CD4-positive, alpha-beta T cell (primary cell): ENCODE data around the gene CDK3. TPM values are rescaled to one million over a fixed set of nuclear protein-coding genes. Genes with fewer than 3 reads are reported as not detected.

Experiments
- ATAC-seq: fragments of 200-7000 bp; cut with Tn5 transposase; one replicate; pipeline ENCODE4 v1.10.0; 2022; ENCODE audit warnings: mild to moderate bottlenecking; ENCODE audit not compliant: poor library complexity
- CTCF ChIA-PET: fragments of 350-600 bp; sonication (Branson Sonifier 250); formaldehyde crosslinking; loops from one replicate; lab custom pipeline; 2021; ENCODE audit warnings: antibody characterized with exemption, inconsistent platforms; lab: Charles Lee
- POLR2A ChIA-PET: fragments of 350-600 bp; sonication (Branson Sonifier 250); formaldehyde crosslinking; loops from one replicate; lab custom pipeline; 2021; ENCODE audit warnings: antibody characterized with exemption, inconsistent platforms; lab: Charles Lee
- DNase-seq, 14 experiments: peaks; one replicate each; pipeline ENCODE4 v3.0.0-alpha.2; 2013 to 2020; ENCODE audit warnings: mixed read lengths in 2 of 14
- H3K27ac ChIP-seq, 2 donors: one replicate each; pipeline versions ENCODE4 v1.5.1 to v1.7.0; 2013; ENCODE audit warnings: low read length in 2 of 2, low read depth in 1 of 2, mild to moderate bottlenecking in 1 of 2
- H3K27me3 ChIP-seq, 2 experiments: 1 replicate in 1 of 2; 2 replicates in 1 of 2; pipeline versions ENCODE4 v1.6.1 to v1.7.0; 2013; ENCODE audit warnings: low read length in 2 of 2, control low read depth in 1 of 2, mild to moderate bottlenecking in 1 of 2, moderate library complexity in 1 of 2; ENCODE audit not compliant: insufficient read depth in 2 of 2, control insufficient read depth in 1 of 2
- H3K36me3 ChIP-seq: one replicate; pipeline ENCODE4 v1.6.1; 2013; ENCODE audit warnings: low read length, control low read depth; ENCODE audit not compliant: insufficient read depth
- H3K4me1 ChIP-seq: one replicate; pipeline ENCODE4 v1.6.1; 2013; ENCODE audit warnings: low read length, control low read depth; ENCODE audit not compliant: insufficient read depth
- H3K4me3 ChIP-seq: one replicate; pipeline ENCODE4 v1.5.1; 2013; ENCODE audit warnings: mild to moderate bottlenecking, low read length, moderate library complexity
- H3K9me3 ChIP-seq, 2 experiments: 1 replicate in 1 of 2; 2 replicates in 1 of 2; pipeline versions ENCODE4 v1.6.1 to v1.7.0; 2013; ENCODE audit warnings: low read length in 2 of 2, mild to moderate bottlenecking in 2 of 2, control low read depth in 1 of 2, moderate library complexity in 1 of 2; ENCODE audit not compliant: control insufficient read depth in 1 of 2, insufficient read depth in 1 of 2
- H3K27ac Mint-ChIP-seq: one replicate; pipeline ENCODE4 v1.8.0; 2020; ENCODE audit warnings: mixed read lengths
- H3K27me3 Mint-ChIP-seq: one replicate; pipeline ENCODE4 v1.8.0; 2021; ENCODE audit warnings: mixed read lengths
- H3K36me3 Mint-ChIP-seq: one replicate; pipeline ENCODE4 v1.8.0; 2021; ENCODE audit warnings: low read depth, mixed read lengths
- H3K4me1 Mint-ChIP-seq: one replicate; pipeline ENCODE4 v1.8.0; 2021; ENCODE audit warnings: low read depth, mixed read lengths
- H3K4me3 Mint-ChIP-seq: one replicate; pipeline ENCODE4 v1.8.0; 2020; ENCODE audit warnings: mild to moderate bottlenecking, mixed read lengths
- H3K9me3 Mint-ChIP-seq: one replicate; pipeline ENCODE4 v1.8.0; 2020; ENCODE audit warnings: mixed read lengths
- intact Hi-C, 2 experiments: fragments of 100-400 bp; cut with DNase I in 1 of 2; cut with micrococcal nuclease in 1 of 2; formaldehyde crosslinking; loops; one replicate each; pipeline versions ENCODE4 v1.15.1 to v1.9.0; 2023 to 2025; cut with DNase I, micrococcal nuclease
- total RNA-seq, 174 experiments: library from RNA in 2 of 174; stranded (reverse) in 2 of 174; gene quantifications; one replicate each; pipeline ENCODE4 v1.2.3 and lab custom pipeline; 2021 to 2026
- TF ChIP-seq, protein P1 (sequence below): fragments of 200-600 bp; IDR thresholded peaks from one replicate; pipeline ENCODE4 v1.8.0; 2022; ENCODE audit warnings: antibody characterized with exemption, mild to moderate bottlenecking

The CDK3 gene
- total RNA-seq, 2 experiments from 2014 or later: 3.9 to 4.9 TPM

DNA sequence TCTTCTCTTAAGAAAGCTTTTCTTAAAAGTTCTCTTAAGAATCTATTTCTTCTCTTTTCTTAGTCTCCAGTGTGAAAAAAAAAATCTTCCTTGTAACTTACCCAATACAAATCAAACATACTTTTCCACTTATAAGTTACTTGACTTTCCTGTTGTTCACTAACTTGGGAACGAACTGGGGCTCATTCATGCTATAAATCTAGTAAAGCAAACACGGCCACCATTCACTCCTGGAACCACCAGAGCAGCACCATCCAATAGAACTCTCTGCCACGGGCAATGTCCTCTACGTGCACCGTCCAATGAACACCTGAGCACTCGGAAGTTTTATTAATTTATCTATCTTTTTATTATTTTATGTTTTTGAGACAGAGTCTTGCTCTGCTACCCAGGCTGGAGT lies 50.9 kb downstream of the CDK3 start:
- Histone ChIP-seq H3K36me3 (peaks cover 88% of the 10 kb centered on the region), H3K4me1 (no peaks in the 10 kb centered on the region), H3K4me3 (no peak overlapping the region), H3K27me3 (no peaks in the 10 kb centered on the region), H3K27ac (no peak overlapping the region), H3K9me3 (no peaks in the 10 kb centered on the region)
- no peaks in the 10 kb centered on the region for H3K9me3 Mint-ChIP-seq
- H3K4me3 Mint-ChIP-seq: no peak overlapping the region
- peaks cover 18% of the 10 kb centered on the region for H3K4me1 Mint-ChIP-seq
- ATAC-seq (no peak), DNase-seq (no peak)
- intact Hi-C loops: no loop called here
- peaks cover 87% of the 10 kb centered on the region for H3K36me3 Mint-ChIP-seq
- TF ChIP-seq, protein P1, sequence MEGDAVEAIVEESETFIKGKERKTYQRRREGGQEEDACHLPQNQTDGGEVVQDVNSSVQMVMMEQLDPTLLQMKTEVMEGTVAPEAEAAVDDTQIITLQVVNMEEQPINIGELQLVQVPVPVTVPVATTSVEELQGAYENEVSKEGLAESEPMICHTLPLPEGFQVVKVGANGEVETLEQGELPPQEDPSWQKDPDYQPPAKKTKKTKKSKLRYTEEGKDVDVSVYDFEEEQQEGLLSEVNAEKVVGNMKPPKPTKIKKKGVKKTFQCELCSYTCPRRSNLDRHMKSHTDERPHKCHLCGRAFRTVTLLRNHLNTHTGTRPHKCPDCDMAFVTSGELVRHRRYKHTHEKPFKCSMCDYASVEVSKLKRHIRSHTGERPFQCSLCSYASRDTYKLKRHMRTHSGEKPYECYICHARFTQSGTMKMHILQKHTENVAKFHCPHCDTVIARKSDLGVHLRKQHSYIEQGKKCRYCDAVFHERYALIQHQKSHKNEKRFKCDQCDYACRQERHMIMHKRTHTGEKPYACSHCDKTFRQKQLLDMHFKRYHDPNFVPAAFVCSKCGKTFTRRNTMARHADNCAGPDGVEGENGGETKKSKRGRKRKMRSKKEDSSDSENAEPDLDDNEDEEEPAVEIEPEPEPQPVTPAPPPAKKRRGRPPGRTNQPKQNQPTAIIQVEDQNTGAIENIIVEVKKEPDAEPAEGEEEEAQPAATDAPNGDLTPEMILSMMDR: no peak
- ChIA-PET POLR2A (interaction anchor here (0.5 kb wide), 1 partner anchor 385 kb away, joined by 3 read pairs; the partner anchor contains the start of genes RECQL5 and SAP30BP), CTCF (no interaction called here)
- no peaks in the 10 kb centered on the region for H3K27me3 Mint-ChIP-seq
- H3K27ac Mint-ChIP-seq: no peak overlapping the region

GRCh38 chr17:76053246-76054111 lies 52.8 kb downstream of the CDK3 start:
- H3K27me3 ChIP-seq: no peaks in the 10 kb centered on the region
- no peak overlapping the region for H3K27ac Mint-ChIP-seq
- ChIA-PET POLR2A (interaction anchor here (1.0 kb wide), 1 partner anchor 24 kb away, joined by 3 read pairs; no protein-coding TSS in a partner anchor), CTCF (no interaction called here)
- H3K27ac ChIP-seq: no peak overlapping the region
- ATAC-seq (no peak), DNase-seq (no peak)
- TF ChIP-seq, protein P1: no peak
- intact Hi-C loops: no loop called here
- peaks cover 90% of the 10 kb centered on the region for H3K36me3 Mint-ChIP-seq
- H3K4me1 Mint-ChIP-seq: peaks cover 15% of the 10 kb centered on the region
- no peaks in the 10 kb centered on the region for H3K27me3 Mint-ChIP-seq
- H3K36me3 ChIP-seq: peaks cover 90% of the 10 kb centered on the region
- H3K4me3 Mint-ChIP-seq: no peak overlapping the region
- H3K4me3 ChIP-seq: no peak overlapping the region
- H3K4me1 ChIP-seq: no peaks in the 10 kb centered on the region
- no peaks in the 10 kb centered on the region for H3K9me3 Mint-ChIP-seq
- H3K9me3 ChIP-seq: no peaks in the 10 kb centered on the region

DNA sequence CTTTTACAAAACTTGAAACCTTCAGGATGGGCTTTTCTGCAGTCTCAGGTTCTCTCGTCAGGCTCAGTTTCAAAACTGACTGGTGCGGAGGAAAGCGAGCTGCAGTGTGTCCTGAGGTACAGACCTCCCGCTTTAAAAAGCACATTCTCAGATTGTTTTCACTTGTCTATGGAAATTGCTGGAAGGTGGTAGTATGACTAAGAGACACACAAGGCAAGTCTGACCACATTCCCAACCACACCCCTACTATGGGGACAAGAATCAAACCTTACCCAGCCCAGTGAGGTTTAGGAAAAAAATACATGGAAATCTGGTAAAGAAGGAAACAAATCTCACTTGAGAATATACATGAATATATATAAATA lies 53.4 kb downstream of the CDK3 start:
- peaks cover 9% of the 10 kb centered on the region for H3K4me1 Mint-ChIP-seq
- Histone ChIP-seq H3K36me3 (peaks cover 90% of the 10 kb centered on the region), H3K4me3 (no peak overlapping the region), H3K4me1 (no peaks in the 10 kb centered on the region), H3K27ac (no peak overlapping the region), H3K9me3 (no peaks in the 10 kb centered on the region), H3K27me3 (no peaks in the 10 kb centered on the region)
- DNase-seq (no peak), ATAC-seq (no peak)
- intact Hi-C loops: no loop called here
- peaks cover 90% of the 10 kb centered on the region for H3K36me3 Mint-ChIP-seq
- H3K9me3 Mint-ChIP-seq: no peaks in the 10 kb centered on the region
- H3K27me3 Mint-ChIP-seq: no peaks in the 10 kb centered on the region
- TF ChIP-seq, protein P1: no peak
- H3K27ac Mint-ChIP-seq: no peak overlapping the region
- ChIA-PET CTCF (no interaction called here), POLR2A (no interaction called here)
- H3K4me3 Mint-ChIP-seq: no peak overlapping the region

Other genes with a start within 250 kb of the CDK3 start
- gene GALK1, start 235.7 kb upstream of the CDK3 start, total RNA-seq: 1 to 10 TPM; 5.9 to 6.0 TPM
- gene UNK, start 216.0 kb upstream of the CDK3 start, total RNA-seq: 10 to 100 TPM; 33.7 to 36.1 TPM
- 100 to 1,000 TPM; 110 to 112 TPM for gene UNC13D, start 156.5 kb upstream of the CDK3 start, total RNA-seq
- gene WBP2, start 145.5 kb upstream of the CDK3 start, total RNA-seq: 100 to 1,000 TPM in 1 of 2 experiments, 10 to 100 TPM in 1; 98.5 to 114 TPM
- gene TRIM47, start 122.3 kb upstream of the CDK3 start, total RNA-seq: 1 to 10 TPM; 2.3 to 2.8 TPM
- gene TRIM65, start 103.9 kb upstream of the CDK3 start, total RNA-seq: 10 to 100 TPM in 1 of 2 experiments, 1 to 10 TPM in 1; 9.9 to 11.7 TPM
- gene MRPL38, start 96.0 kb upstream of the CDK3 start, total RNA-seq: 100 to 1,000 TPM; 146 to 147 TPM
- 10 to 100 TPM; 21.2 to 23.9 TPM for gene FBF1, start 59.8 kb upstream of the CDK3 start, total RNA-seq
- 10 to 100 TPM; 14.5 to 17.9 TPM for gene ACOX1, start 21.7 kb upstream of the CDK3 start, total RNA-seq
- gene TEN1, start 21.6 kb upstream of the CDK3 start, total RNA-seq: 10 to 100 TPM; 13.0 to 13.8 TPM
- gene EVPL, start 26.5 kb downstream of the CDK3 start, total RNA-seq: under 1 TPM; 0.14 to 0.38 TPM
- gene SRP68, start 71.7 kb downstream of the CDK3 start, total RNA-seq: 100 to 1,000 TPM; 106 to 108 TPM
- 1 to 10 TPM in 1 of 2 experiments, under 1 TPM in 1; 0.59 to 1.0 TPM for gene GALR2, start 73.9 kb downstream of the CDK3 start, total RNA-seq
- under 1 TPM; 0.69 to 0.98 TPM for gene ZACN, start 78.3 kb downstream of the CDK3 start, total RNA-seq
- gene EXOC7, start 102.9 kb downstream of the CDK3 start, total RNA-seq: 10 to 100 TPM; 88.1 to 90.6 TPM
- under 1 TPM; 0.63 to 0.89 TPM for gene FOXJ1, start 140.4 kb downstream of the CDK3 start, total RNA-seq
- 10 to 100 TPM; 18.5 to 21.1 TPM for gene RNF157, start 239.6 kb downstream of the CDK3 start, total RNA-seq